ENCODE data around the gene OR10A3.
A peak's percentile ranks its signal among the peaks of the same experiment; 100 is the strongest.

The OR10A3 gene

DNA sequence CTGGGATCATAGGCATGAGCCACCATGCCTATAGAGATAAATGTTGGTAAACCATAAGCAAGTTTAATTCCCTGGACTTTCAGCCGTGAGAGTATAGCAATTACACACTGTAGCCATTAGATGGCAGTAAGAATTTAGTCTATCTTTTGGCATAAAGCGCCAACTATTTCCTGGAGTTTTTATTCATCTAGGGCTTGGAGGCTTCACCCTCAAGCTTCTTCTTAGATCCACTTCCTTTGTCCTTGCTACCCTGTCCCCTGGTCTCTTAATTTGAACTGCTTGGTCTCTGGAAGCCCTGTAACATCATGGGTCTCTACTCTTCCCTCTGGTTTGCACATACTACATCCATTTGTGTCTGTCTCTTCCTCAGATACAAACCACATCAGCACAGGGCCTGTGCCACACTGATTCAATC lies 48.7 kb downstream of the OR10A3 start:
- peak in 4 of 58 donors; percentile 0 to 50 (median 20) for DNase-seq

DNA sequence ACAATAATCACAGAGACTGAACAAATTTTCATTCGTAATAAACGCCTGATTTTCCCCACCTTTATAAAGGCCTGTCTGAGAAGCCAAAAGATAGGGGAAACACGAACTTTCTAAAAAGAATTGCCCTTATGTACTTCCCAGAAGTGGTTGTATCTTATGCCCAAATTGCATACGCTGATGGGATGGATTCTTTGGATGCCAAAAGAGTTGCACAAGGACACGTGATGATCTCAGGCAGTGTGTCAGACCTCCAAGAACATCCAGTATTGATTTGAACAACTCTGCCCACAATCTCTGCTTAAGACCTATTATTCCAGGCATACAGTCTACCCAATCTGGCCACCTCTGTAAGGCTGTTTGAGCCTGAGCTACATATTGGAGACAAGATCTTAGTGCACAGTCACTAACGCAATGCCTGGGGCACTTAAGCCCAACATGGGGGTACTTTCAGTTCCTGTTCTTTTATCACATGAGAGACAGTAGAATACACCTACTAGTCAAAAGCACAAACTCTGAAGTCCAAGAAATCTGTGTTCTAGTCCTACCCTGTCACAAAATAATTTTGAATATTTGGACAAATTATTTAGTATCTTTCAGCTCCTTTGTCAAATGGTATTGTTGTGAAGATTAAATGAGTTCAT lies 49.3 kb downstream of the OR10A3 start:
- no peak for DNase-seq

DNA sequence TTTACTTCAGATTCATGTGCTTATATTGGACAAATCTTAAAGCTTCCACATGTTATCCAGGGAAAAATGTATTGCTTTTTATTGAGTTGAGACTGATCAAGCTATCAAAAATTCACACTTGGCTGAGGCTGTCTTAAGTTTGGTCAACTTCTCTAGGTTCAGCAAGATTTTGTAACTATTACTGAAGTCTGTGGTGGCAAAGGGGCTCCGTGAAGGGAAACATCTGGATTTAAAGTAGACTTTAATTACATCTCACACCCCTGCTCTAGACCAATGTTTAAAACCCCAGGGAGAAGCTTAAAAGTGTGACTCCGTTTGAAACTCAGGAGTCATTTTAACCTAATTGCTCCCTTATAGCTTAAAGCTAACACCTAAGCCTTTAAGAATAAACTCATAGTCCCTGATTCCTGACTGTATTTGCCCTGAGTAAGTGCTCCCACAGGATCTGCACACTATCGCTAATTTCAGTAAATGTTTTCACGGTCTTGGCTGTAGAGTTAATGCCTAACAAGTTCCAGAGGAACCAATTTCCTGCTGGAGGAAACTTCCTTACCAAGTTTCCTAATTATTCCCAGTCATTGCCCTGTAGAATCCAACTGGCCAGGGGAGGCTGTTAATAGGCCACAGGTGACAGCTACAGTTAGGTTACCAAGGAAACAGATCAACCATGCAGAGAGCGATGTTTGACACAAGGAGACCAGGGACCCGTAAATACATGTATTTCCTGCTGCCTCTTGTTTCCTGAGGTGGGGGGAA lies 50.9 kb downstream of the OR10A3 start:
- DNase-seq: no peak

DNA sequence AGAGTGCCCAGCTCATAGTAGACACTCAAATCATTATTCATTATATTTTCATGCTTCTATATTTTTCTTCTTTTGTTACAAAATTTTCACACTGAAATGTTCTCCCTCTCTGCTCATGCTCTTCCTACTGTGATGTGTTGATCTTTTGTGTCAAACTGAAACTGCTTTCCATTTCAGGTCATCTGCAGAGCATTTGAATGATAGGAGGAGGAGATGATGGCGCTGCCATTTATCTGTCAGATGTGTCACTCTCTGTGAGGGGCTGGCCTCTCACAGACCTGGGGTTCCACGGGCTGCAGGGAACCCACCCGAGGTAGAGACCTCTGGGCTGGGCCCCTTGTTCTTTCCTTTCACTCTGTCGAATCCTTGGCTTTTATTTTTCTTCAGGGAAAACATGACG lies 51.5 kb downstream of the OR10A3 start:
- no peak for DNase-seq
